Fibroblast of skin of scalp (primary cell): ENCODE results near the gene THG1L. TPM values are rescaled to one million over a fixed set of nuclear protein-coding genes. Genes with fewer than 3 reads are reported as not detected.
"Not testable (repeated sequence)": the region's sequence is repeated elsewhere in the genome, so short reads cannot be mapped to it uniquely, and the experiment has no call there.

Source experiments
- DNase-seq: peaks from one replicate; pipeline ENCODE4 v3.0.0-alpha.2; 2013
- polyA plus RNA-seq, 2 experiments: library from polyadenylated mRNA; unstranded; fragments of 120-200 nt; gene quantifications; one replicate each; pipeline ENCODE4 v1.2.1, GENCODE V29; 2013; ENCODE audit not compliant: insufficient read length in 2 of 2

Gene THG1L
- polyA plus RNA-seq (2013, experiment 1 of 2; ENCODE audit: insufficient read length), result 19.4 TPM
- 17.4 TPM for polyA plus RNA-seq (2013, experiment 2 of 2; ENCODE audit: insufficient read length)

GRCh38 chr5:157731272-157732129 is at the start of gene THG1L:
THG1L (plus strand) TSS chr5:157731420; CDS start chr5:157731441, 21 bp downstream.
- DNase-seq, result peak; percentile 98

DNA sequence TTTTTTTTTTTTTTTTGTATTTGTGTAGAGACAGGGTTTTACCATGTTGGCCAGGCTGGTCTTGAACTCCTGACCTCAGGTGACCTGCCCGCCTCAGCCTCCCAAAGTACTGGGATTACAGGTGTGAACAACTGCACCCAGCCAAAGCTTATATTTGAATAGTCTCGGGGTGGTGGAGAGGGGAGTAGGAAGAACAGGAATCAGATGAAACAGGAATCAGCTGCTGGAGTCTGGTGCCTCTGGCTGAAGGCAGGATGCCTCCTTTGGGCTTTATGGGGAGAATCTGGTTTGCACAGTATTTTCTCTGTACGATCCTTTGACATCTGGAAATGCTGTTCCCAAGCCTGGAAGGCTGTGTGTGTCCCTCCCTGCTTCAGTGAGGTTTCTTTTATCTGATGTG is 49.0 kb upstream of the THG1L start:
- DNase-seq, result no peak

DNA sequence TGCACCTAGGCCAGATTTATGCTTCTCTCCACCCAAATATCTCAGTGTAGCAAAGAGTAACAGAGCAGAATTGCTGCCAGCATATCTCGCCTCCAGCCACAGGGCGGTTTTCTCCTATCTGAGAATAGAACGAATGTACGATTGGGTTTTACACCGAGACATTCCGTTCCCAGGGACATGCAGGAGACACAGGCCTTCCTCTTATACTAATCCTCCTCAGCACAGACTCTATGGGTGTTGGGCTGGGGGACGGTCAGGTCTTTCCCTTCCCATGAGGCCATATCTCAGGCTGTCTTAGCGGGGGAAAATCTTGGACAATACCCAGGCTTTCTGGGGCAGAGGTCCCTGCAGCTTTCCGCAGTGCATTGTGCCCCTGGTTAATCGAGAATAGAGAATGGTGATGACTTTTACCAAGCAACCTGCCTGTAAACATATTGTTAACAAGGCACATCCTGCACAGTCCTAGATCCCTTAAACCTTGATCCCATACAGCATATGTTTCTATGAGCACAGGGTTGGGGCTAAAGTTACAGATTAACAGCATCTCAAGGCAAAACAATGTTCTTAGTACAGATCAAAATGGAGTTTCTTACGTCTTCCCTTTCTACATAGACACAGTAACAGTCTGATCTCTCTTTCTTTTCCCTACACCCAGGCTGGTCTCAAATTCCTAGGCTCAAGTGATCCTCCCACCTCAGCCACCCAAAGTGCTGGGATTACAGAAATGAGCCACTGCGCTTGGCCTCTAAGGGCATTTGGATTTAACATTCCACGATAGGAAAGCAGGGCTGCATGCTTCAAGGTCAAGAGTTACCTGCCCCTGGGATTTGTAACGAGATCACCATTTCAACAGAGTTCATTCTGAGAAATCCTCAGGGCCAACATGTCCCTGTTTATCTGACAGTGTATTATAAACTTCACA is 44.7 kb upstream of the THG1L start:
- DNase-seq, result not testable (repeated sequence)

DNA sequence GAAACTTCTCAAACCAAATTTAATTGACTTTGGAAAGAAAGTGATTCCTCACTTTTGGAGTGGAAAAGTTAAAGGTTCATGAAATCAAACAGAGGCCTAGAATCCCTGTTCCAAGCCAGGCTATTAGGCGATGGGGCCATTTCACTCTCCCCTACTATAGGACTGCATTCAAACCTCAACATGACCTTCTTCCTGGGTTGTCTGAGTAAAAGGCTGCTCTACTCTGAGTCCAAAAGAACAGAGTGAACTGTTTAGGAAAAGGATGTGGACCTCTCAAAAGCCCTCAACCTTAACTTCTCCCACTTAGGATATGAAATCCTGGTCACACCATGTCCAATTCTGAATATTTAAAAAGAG is 44.0 kb upstream of the THG1L start:
- no peak for DNase-seq

GRCh38 chr5:157689942-157690689 is 41.1 kb upstream of the THG1L start:
- no peak for DNase-seq

- no peak for DNase-seq
Measured at GRCh38 chr5:157690690-157691433, 40.4 kb upstream of the THG1L start.

- DNase-seq, result not testable (repeated sequence)
Measured at GRCh38 chr5:157693816-157694215, 37.4 kb upstream of the THG1L start.

- DNase-seq, result not testable (repeated sequence)
Measured at GRCh38 chr5:157696154-157696553, 35.1 kb upstream of the THG1L start.

DNA sequence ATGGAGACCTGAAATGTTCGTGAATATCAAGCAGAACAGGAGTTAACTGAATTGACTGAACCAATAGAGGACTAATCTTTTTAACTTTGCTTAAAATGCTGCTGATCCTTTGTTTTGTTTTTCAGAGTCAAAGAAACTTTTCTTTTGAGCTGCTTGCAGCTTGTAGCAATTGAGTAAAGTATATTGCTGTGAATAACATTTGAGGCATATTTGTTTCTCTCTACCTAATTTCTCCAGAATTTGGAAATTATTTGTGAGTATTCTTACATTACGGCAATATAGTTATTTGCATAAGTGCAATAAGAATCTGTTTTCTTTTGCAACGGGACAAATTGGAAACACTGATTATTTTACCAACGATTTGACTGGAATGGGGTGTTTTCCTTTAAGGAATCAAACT is 32.5 kb upstream of the THG1L start:
- DNase-seq, result not testable (repeated sequence)

DNA sequence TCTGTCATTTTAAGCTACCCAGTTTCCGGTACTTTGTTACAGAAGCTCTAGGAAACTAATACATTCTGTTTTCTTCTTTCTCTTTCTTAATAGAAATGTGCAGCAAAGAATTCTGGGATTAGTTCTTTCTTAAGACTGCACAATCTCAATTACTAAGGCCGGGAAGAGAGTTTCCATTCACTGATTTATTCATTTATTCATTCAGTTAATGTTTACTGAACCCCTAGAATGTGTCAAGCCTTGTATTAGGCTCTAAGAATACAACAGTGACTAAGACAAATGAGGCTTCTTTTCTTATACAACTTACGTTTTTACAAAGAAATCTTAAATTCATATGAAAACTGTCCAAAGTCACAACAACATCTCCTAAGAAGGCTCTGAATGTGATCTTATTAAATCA is 27.5 kb upstream of the THG1L start:
- no peak for DNase-seq

DNA sequence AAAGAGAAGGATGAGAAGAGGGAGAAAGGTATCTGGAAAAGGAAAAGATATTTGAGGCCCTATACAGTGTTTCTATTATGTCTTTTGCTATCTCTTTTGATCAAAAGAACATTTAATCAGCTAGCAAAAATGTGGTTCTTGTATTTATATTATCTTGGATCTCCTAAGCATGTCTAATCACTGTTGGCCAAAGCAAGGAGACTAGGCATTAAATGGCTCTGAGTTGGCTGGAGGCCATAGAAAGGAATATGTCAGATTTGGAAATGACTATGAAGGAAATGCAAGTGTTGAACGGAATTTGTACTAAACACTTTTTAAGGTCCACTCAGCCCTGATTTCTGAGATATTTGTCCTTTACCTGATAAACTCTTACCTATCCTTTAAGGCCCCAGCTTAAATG is 22.4 kb upstream of the THG1L start:
- DNase-seq, result peak; percentile 18

GRCh38 chr5:157709346-157709745 is 21.9 kb upstream of the THG1L start:
- no peak for DNase-seq

- DNase-seq, result no peak
Measured at GRCh38 chr5:157710431-157710830, 20.8 kb upstream of the THG1L start.

DNA sequence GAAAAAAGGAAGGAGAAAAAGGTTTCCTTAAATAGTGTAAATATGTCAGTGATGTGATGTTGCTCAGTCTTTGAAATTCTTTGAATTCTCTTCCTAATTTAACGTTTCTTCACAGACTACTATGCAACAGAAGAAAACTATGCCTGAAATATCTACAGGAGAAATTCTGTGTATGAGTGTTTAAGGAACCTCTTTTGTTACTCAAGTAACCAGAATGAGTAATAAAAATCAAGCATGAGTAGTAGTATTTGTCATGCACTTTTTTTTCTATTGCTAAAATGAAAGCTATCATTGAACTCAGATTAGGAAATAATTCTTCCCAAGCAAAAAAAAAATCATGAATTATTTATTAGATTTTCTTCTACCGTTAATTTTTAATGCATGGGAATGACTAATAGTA is 20.3 kb upstream of the THG1L start:
- peak; percentile 84 for DNase-seq

- peak; percentile 48 for DNase-seq
Measured at GRCh38 chr5:157713830-157714595, 17.2 kb upstream of the THG1L start.

GRCh38 chr5:157714596-157714864 is 16.7 kb upstream of the THG1L start:
- DNase-seq, result no peak

DNA sequence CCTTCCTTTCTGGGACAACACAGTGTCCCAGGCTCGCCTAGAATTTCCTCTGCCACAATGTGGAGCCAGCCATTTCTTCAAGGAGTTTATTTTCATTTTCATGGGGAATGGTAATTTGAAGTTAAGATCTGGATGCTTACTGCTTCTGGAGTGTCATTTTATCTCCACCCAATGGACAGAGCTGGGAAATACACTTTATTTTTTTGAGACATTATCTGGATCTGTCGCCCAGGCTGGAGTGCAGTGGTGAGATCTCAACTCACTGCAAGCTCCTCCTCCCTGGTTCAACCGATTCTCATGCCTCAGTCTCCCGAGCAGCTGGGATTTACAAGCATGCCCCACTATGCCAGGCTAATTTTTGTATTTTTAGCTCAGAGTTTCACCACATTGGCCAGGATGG is 12.7 kb upstream of the THG1L start:
- DNase-seq, result peak; percentile 80

DNA sequence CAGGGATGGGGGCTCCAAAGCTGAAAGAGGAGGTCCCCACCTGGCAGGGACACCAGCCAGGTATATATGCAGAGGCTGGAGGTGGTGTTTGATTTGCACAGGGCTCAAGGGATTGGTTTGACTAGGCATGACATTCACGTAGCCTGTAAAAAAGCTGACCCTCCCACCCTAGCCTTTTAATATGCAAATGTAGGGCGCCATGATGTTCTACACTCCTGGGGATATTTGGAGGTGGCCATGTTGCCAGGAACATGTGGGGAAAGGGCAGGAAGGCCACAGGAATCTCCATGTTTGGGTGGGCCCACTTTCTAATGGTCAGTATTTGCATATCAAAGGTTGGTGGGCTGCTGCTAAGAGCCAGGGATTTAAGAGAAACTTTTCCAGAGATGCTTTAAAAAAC is 12.0 kb upstream of the THG1L start:
- no peak for DNase-seq

DNA sequence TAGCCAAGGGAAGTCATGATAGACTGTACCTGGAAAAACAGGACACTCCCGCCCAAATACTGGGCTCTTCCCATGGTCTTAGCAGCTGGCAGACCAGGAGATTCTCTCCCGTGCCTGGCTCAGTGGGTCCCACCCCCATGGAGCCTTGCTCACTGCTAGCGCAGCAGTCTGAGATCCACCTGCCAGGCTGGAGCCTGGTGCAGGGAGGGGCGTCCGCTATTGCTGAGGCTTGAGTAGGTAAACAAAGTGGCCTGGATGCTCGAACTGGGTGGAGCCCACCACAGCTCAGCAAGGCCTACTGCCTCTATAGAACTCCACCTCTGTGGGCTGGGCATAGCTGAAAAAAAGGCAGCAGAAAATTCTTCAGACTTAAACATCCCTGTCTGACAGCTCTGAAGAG is 10.1 kb upstream of the THG1L start:
- no peak for DNase-seq

- not testable (repeated sequence) for DNase-seq
Measured at GRCh38 chr5:157722895-157723294, 8.3 kb upstream of the THG1L start.

DNA sequence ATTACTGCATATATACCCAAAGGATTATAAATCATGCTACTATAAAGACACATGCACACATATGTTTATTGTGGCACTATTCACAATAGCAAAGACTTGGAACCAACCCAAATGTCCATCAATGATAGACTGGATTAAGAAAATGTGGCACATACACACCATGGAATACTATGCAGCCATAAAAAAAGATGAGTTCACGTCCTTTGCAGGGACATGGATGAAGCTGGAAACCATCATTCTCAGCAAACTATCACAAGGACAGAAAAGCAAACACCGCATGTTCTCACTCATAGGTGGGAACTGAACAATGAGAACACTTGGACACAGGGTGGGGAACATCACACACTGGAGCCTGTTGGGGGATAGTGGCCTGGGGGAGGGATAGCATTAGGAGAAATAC is 4.6 kb upstream of the THG1L start:
- not testable (repeated sequence) for DNase-seq
